Thyroid gland (tissue), 4 donors: ENCODE measurements around the gene KAZALD1. TPM values are rescaled to one million over a fixed set of nuclear protein-coding genes. Genes with fewer than 3 reads are reported as not detected.

Source experiments
- DNase-seq, 2 donors: peaks; one replicate each; pipeline ENCODE4 v3.0.0-alpha.2; 2019
- H3K27ac ChIP-seq, 3 donors: fragments of 200-600 bp; sonication (generic); 1 replicate in 2 of 3; 2 replicates in 1 of 3; pipeline ENCODE4 v1.5.1; 2016 to 2019; ENCODE audit warnings: mild to moderate bottlenecking in 1 of 3, moderate library complexity in 1 of 3
- H3K27me3 ChIP-seq: fragments of 200-600 bp; sonication (generic); one replicate; pipeline ENCODE4 v1.5.1; 2019
- H3K36me3 ChIP-seq, 2 donors: fragments of 200-600 bp; sonication (generic); one replicate each; pipeline ENCODE4 v1.5.1; 2016 to 2019
- H3K4me1 ChIP-seq, 2 donors: fragments of 200-600 bp; sonication (generic); one replicate each; pipeline ENCODE4 v1.5.1; 2017 to 2019
- H3K4me3 ChIP-seq, 3 donors: fragments of 200-600 bp; sonication (generic); replicated peaks in 1 of 3; 1 replicate in 2 of 3; 2 replicates in 1 of 3; pipeline ENCODE4 v1.5.1; 2016; ENCODE audit warnings: mild to moderate bottlenecking in 1 of 3
- H3K9me3 ChIP-seq: fragments of 200-600 bp; sonication (generic); one replicate; pipeline ENCODE4 v1.5.1; 2017
- CTCF ChIP-seq, 6 experiments: fragments of 200-600 bp in 3 of 6; fragments of 450-650 bp in 3 of 6; sonication (generic) in 3 of 6; IDR thresholded peaks; one replicate each; pipeline ENCODE4 v1.5.1; 2016 to 2019; ENCODE audit warnings: antibody characterized with exemption in 6 of 6, mild to moderate bottlenecking in 2 of 6, inconsistent platforms in 1 of 6, moderate library complexity in 1 of 6
- POLR2A ChIP-seq, 2 donors: fragments of 450-650 bp; IDR thresholded peaks; one replicate each; pipeline ENCODE4 v1.6.1; 2017; ENCODE audit warnings: antibody characterized with exemption in 2 of 2, mild to moderate bottlenecking in 2 of 2, moderate library complexity in 1 of 2
- whole genome bisulfite sequencing, 2 donors: methylation state at CpG; one replicate each; pipeline ENCODE4 v1.1.5; 2017; 5-methylcytosine and 5-hydroxymethylcytosine counted together
- intact Hi-C: fragments of 100-400 bp; cut with DNase I; formaldehyde crosslinking; loops from one replicate; pipeline ENCODE4 v1.15.1; 2023
- total RNA-seq, 4 donors: library from RNA; depleted of rRNA; stranded (reverse); fragments of >200 nt; gene quantifications; one replicate each; pipeline ENCODE4 v1.2.3, GENCODE V29; 2016

The KAZALD1 gene
- total RNA-seq, 4 donors from 2014 or later: 3.1 to 9.9 (median 6.3) TPM

GRCh38 chr10:101044117-101044516 is 17.7 kb upstream of the KAZALD1 start:
- no peaks in the 10 kb centered on the region for H3K9me3 ChIP-seq
- H3K27me3 ChIP-seq: peaks cover 26% of the 10 kb centered on the region
- no peak for DNase-seq
- no peaks in the 10 kb centered on the region for H3K36me3 ChIP-seq
- H3K4me3 ChIP-seq: no peak overlapping the region
- TF ChIP-seq CTCF (IDR thresholded peaks at IDR 0.05): no peak
- TF ChIP-seq POLR2A (IDR thresholded peaks at IDR 0.05): no peak
- no peak overlapping the region for H3K27ac ChIP-seq
- intact Hi-C loops: no loop called here
- 88 to 92% methylated on average over 2 of the region's 2 CpGs for WGBS, 2 donors
- H3K4me1 ChIP-seq: peaks cover 13% of the 10 kb centered on the region in 2 donors

- intact Hi-C loops: no loop called here
- Histone ChIP-seq H3K27me3 (peaks cover 32% of the 10 kb centered on the region), H3K4me3 (no peak overlapping the region), H3K27ac (no peak overlapping the region), H3K4me1 (peaks cover 16 to 20% of the 10 kb centered on the region in 2 donors), H3K36me3 (no peaks in the 10 kb centered on the region), H3K9me3 (no peaks in the 10 kb centered on the region)
- DNase-seq: no peak
- 28 to 30% methylated on average over 25 of the region's 25 CpGs for WGBS, 2 donors
- no peak for TF ChIP-seq CTCF (IDR thresholded peaks at IDR 0.05)
- no peak for TF ChIP-seq POLR2A (IDR thresholded peaks at IDR 0.05)
Observed at GRCh38 chr10:101046332-101047238, 15.2 kb upstream of the KAZALD1 start.

GRCh38 chr10:101047268-101047667 is 14.5 kb upstream of the KAZALD1 start:
- peaks cover 32% of the 10 kb centered on the region for H3K27me3 ChIP-seq
- 19 to 21% methylated on average over 14 to 16 of the region's 16 CpGs for WGBS, 2 donors
- no peak overlapping the region for H3K27ac ChIP-seq
- peaks cover 12 to 15% of the 10 kb centered on the region in 2 donors for H3K4me1 ChIP-seq
- no peak for DNase-seq
- H3K4me3 ChIP-seq: no peak overlapping the region
- no peaks in the 10 kb centered on the region for H3K36me3 ChIP-seq
- TF ChIP-seq CTCF (IDR thresholded peaks at IDR 0.05) (no peak), POLR2A (IDR thresholded peaks at IDR 0.05) (no peak)
- intact Hi-C loops: no loop called here
- H3K9me3 ChIP-seq: no peaks in the 10 kb centered on the region

- TF ChIP-seq CTCF (IDR thresholded peaks at IDR 0.05): no peak
- TF ChIP-seq POLR2A (IDR thresholded peaks at IDR 0.05): no peak
- Histone ChIP-seq H3K36me3 (no peaks in the 10 kb centered on the region), H3K9me3 (no peaks in the 10 kb centered on the region), H3K27me3 (peaks cover 32% of the 10 kb centered on the region), H3K27ac (no peak overlapping the region), H3K4me3 (no peak overlapping the region), H3K4me1 (peaks cover 7 to 11% of the 10 kb centered on the region in 2 donors)
- 12 to 16% methylated on average over 42 to 56 of the region's 62 CpGs for WGBS, 2 donors
- intact Hi-C loops: no loop called here
- DNase-seq: no peak
Observed at GRCh38 chr10:101047961-101048892, 13.6 kb upstream of the KAZALD1 start.
